PC-9 (cell line): ENCODE measurements around the gene CERS5.

Source experiments
- EZH2 ChIP-seq: fragments of 200-600 bp; sonication (generic); IDR thresholded peaks from 2 replicates; pipeline ENCODE4 v1.8.0; 2017; ENCODE audit warnings: antibody characterized with exemption, low read depth
- TF ChIP-seq, protein P1 (sequence below): fragments of 200-600 bp; sonication (generic); conservative IDR thresholded peaks from 2 replicates; pipeline ENCODE4 v1.6.1; 2017; ENCODE audit warnings: mixed run types, antibody characterized with exemption, mild to moderate bottlenecking, moderate library complexity

DNA sequence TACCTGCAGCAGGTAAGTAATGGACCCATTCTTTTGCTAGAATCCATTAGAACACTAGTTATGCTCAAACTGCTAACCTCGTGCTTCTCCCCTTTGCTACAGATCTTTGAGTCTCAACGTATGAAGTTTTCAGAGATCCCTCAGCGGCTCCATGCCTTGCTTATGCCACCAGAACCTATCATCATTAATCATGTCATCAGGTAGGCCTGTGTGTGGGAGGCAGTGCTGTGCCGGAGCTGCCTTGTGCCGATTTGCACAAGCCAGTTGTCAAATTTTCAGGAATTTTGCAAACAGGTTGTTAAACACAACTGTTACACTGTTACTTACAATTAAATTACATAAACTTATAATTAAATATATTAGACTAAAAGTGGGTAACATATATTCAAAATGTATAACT, 76.8 kb downstream of the CERS5 start:
- TF ChIP-seq, protein P1, sequence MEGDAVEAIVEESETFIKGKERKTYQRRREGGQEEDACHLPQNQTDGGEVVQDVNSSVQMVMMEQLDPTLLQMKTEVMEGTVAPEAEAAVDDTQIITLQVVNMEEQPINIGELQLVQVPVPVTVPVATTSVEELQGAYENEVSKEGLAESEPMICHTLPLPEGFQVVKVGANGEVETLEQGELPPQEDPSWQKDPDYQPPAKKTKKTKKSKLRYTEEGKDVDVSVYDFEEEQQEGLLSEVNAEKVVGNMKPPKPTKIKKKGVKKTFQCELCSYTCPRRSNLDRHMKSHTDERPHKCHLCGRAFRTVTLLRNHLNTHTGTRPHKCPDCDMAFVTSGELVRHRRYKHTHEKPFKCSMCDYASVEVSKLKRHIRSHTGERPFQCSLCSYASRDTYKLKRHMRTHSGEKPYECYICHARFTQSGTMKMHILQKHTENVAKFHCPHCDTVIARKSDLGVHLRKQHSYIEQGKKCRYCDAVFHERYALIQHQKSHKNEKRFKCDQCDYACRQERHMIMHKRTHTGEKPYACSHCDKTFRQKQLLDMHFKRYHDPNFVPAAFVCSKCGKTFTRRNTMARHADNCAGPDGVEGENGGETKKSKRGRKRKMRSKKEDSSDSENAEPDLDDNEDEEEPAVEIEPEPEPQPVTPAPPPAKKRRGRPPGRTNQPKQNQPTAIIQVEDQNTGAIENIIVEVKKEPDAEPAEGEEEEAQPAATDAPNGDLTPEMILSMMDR: no peak
- no peak for TF ChIP-seq EZH2
